GM19193 (cell line): ENCODE results near the gene TCP1.

Experiments used
- POLR2A ChIP-seq: IDR thresholded peaks from 4 replicates; pipeline ENCODE4 v1.6.1; 2011; ENCODE audit not compliant: insufficient read depth, insufficient read length; ENCODE audit errors: extremely low read depth

Gene TCP1

GRCh38 chr6:159729598-159730331, 59.6 kb downstream of the TCP1 start:
- no peak for TF ChIP-seq POLR2A

DNA sequence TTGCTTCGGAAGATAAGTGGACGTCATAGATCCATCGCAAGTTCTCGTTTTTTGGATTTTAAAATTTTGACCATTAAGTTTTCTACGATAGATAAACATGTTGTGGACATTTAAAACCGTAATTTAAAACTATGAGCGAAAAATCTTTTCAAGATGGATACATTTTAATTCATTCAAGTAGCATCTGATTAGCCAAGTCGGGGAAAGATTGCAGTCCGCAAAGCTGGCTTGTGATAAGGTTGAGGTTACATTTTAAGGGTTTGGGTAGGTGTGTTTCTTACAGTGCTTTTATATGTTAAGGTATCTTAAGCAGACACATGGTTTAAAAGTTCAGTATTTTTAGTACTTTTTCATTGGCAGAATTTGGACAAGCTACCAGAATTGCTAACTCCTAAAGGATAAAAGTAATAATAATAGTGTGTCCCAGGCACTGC, 60.9 kb downstream of the TCP1 start:
- TF ChIP-seq POLR2A = no peak
